HepG2 (cell line): ENCODE data around the gene NCBP2. TPM values are rescaled to one million over a fixed set of nuclear protein-coding genes. Genes with fewer than 3 reads are reported as not detected.
A peak's percentile ranks its signal among the peaks of the same experiment; 100 is the strongest.

Source experiments
- ARID5B ChIP-seq: IDR thresholded peaks from 2 replicates; pipeline ENCODE4 v1.4.0; 2020; ENCODE audit warnings: mild to moderate bottlenecking, missing genetic modification reagents
- CHCHD3 ChIP-seq: sonication (generic); formaldehyde crosslinking; IDR thresholded peaks from 2 replicates; pipeline ENCODE4 v1.8.0; 2022; ENCODE audit warnings: mild to moderate bottlenecking, missing genetic modification reagents, moderate library complexity
- ERF ChIP-seq: IDR thresholded peaks from 2 replicates; pipeline ENCODE4 v1.6.1; 2018; ENCODE audit warnings: missing biosample characterization, missing genetic modification reagents
- GATAD1 ChIP-seq: IDR thresholded peaks from 2 replicates; pipeline ENCODE4 v1.6.1; 2016; ENCODE audit warnings: missing genetic modification reagents, missing compliant biosample characterization
- HNRNPK ChIP-seq: fragments of 200-400 bp; formaldehyde crosslinking; IDR thresholded peaks from 2 replicates; pipeline ENCODE4 v1.6.1; 2018; ENCODE audit warnings: low read length, low read depth, moderate library complexity, mild to moderate bottlenecking; ENCODE audit not compliant: poor library complexity, severe bottlenecking
- HNRNPL ChIP-seq: fragments of 200-400 bp; formaldehyde crosslinking; IDR thresholded peaks from 2 replicates; pipeline ENCODE4 v1.6.1; 2017; ENCODE audit warnings: mild to moderate bottlenecking, low read depth, low read length
- HOXA3 ChIP-seq: sonication (generic); formaldehyde crosslinking; IDR thresholded peaks from 2 replicates; pipeline ENCODE4 v1.5.0; 2020; ENCODE audit warnings: missing genetic modification reagents
- KDM3A ChIP-seq: IDR thresholded peaks from 2 replicates; pipeline ENCODE4 v1.6.1; 2018; ENCODE audit warnings: low read depth, missing compliant biosample characterization
- PCBP1 ChIP-seq: fragments of 200-400 bp; formaldehyde crosslinking; IDR thresholded peaks from 2 replicates; pipeline ENCODE4 v1.6.1; 2017; ENCODE audit warnings: mild to moderate bottlenecking, low read depth, low read length, borderline replicate concordance
- RAD21 ChIP-seq: fragments of 450-650 bp; formaldehyde crosslinking; IDR thresholded peaks from 2 replicates; pipeline ENCODE4 v1.5.0; 2020; ENCODE audit warnings: mild to moderate bottlenecking
- SMC3 ChIP-seq: IDR thresholded peaks from 2 replicates; pipeline ENCODE4 v1.6.1; 2011; ENCODE audit warnings: low read length, improper control_type of control experiment
- SP1 ChIP-seq, 2 experiments: fragments of 450-650 bp in 1 of 2; sonication (generic) in 1 of 2; formaldehyde crosslinking in 1 of 2; IDR thresholded peaks; 2 replicates each; pipeline versions ENCODE4 v1.4.0 to v1.6.1; 2016 to 2020; ENCODE audit warnings: missing genetic modification reagents in 1 of 2
- ZNF260 ChIP-seq: sonication (generic); formaldehyde crosslinking; IDR thresholded peaks from 2 replicates; pipeline ENCODE4 v1.4.0; 2020; ENCODE audit warnings: missing genetic modification reagents, low read depth, mild to moderate bottlenecking, borderline replicate concordance
- ZNF274 ChIP-seq: sonication (generic); formaldehyde crosslinking; IDR thresholded peaks from 2 replicates; pipeline ENCODE4 v1.5.1; 2020; ENCODE audit warnings: mild to moderate bottlenecking, missing genetic modification reagents
- ZNF280D ChIP-seq: sonication (generic); formaldehyde crosslinking; IDR thresholded peaks from 2 replicates; pipeline ENCODE4 v1.5.1; 2020; ENCODE audit warnings: mild to moderate bottlenecking, missing genetic modification reagents
- ZNF550 ChIP-seq: sonication (generic); formaldehyde crosslinking; IDR thresholded peaks from 2 replicates; pipeline ENCODE4 v1.4.0; 2020; ENCODE audit warnings: mild to moderate bottlenecking, missing genetic modification reagents, borderline replicate concordance
- ZNF556 ChIP-seq: sonication (generic); formaldehyde crosslinking; IDR thresholded peaks from 2 replicates; pipeline ENCODE4 v1.4.0; 2020; ENCODE audit warnings: mild to moderate bottlenecking, missing genetic modification reagents, borderline replicate concordance
- polyA plus RNA-seq, 8 experiments: library from polyadenylated mRNA; depleted of rRNA in 3 of 8; stranded (reverse) in 7 of 8; unstranded in 1 of 8; fragments of >200 nt; fragmentation: Illumina TruSeq in 4 of 8; extraction: Trizol in 4 of 8; gene quantifications; 2 replicates each; pipeline versions ENCODE4 v1.2.1 to v1.2.3, GENCODE V29; 2011 to 2016; ENCODE audit warnings: low read depth in 4 of 8, missing spikeins in 1 of 8, mixed read lengths in 1 of 8; ENCODE audit not compliant: insufficient read depth in 1 of 8
- total RNA-seq, 5 experiments: library from RNA; depleted of rRNA; stranded (reverse); fragments of >200 nt; fragmentation: Illumina TruSeq; extraction: Trizol; gene quantifications; 2 replicates each; pipeline ENCODE4 v1.2.3, GENCODE V29; 2016; ENCODE audit warnings: low read depth in 1 of 5
- TF ChIP-seq, protein P1 (sequence below): sonication (generic); formaldehyde crosslinking; IDR thresholded peaks from 2 replicates; pipeline ENCODE4 v1.4.0; 2020; ENCODE audit warnings: mild to moderate bottlenecking, missing genetic modification reagents

The NCBP2 gene
- total and polyA plus RNA-seq, 2 of the 13 experiments (the other 11 are each of a cell fraction or from before 2014, with no cell fraction given) = 58.7 to 95.5 TPM

DNA sequence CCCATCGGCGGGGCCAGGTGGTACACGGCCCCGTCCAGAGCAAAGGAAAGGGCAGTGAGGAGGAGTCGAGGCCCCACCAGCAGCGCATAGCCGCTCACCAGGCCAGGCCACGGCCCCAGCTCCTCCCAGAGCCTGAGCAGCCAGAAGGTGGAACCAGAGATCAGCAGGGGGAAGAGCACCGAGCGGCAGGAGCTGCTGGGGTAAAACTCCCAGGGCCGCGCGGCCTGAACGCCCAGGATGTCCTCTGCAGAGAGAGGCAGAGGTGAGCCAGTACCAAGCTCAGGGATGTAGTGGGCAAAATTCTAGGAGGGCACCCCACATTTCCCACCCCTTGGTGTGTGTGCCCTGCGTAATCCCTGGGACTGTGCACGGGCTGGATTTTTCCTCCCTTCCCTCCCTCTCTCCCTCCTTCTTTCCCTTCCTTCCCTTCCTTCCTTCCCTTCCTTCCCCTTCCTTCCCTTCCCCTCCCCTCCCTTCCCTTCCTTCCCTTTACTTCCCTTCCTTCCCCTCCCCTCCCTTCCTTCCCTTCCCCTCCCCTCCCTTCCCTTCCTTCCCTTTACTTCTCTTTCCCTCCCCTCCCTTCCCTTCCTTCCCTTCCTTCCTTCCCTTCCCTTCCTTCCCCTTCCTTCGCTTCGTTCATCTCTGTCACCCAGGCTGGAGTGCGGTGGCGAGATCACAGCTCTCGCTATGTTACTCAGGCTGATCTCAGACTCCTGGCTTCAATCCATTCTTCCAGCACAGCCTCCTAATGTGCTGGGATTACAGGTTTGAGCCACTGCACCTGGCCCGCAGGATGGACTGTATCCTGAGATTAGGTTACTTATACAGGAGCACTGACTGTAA lies 6.3 kb upstream of the NCBP2 start (continued):
- TF ChIP-seq ARID5B (CRISPR knock-in tag) (0 out of 2 replicates have a peak, but pooled peaks have one; percentile 21), HOXA3 (CRISPR knock-in tag) (0 out of 2 replicates have a peak, but pooled peaks have one; percentile 13), GATAD1 (peak; percentile 43; the same call in 1 of the 2 replicates), PCBP1 (peak; percentile 100), ZNF556 (CRISPR knock-in tag) (no peak), CHCHD3 (CRISPR knock-in tag) (0 out of 2 replicates have a peak, but pooled peaks have one; percentile 57), HNRNPL (peak; percentile 63; the same call in 1 of the 2 replicates), ERF (CRISPR knock-in tag) (peak; percentile 68; the same call in 1 of the 2 replicates), HNRNPK (peak; percentile 100), ZNF550 (CRISPR knock-in tag) (0 out of 2 replicates have a peak, but pooled peaks have one; percentile 40), ZNF280D (CRISPR knock-in tag) (0 out of 2 replicates have a peak, but pooled peaks have one; percentile 63), SP1 (IDR thresholded peaks at IDR 0.05) (no peak), SP1 (CRISPR knock-in tag; IDR thresholded peaks at IDR 0.05) (no peak), ZNF274 (0 out of 2 replicates have a peak, but pooled peaks have one; percentile 62), KDM3A (CRISPR knock-in tag) (0 out of 2 replicates have a peak, but pooled peaks have one; percentile 51), ZNF260 (CRISPR knock-in tag) (peak; percentile 49; the same call in 1 of the 2 replicates), SMC3 (peak; percentile 36; the same call in 1 of the 2 replicates), RAD21 (CRISPR knock-in tag) (peak; percentile 85)
- TF ChIP-seq, protein P1, sequence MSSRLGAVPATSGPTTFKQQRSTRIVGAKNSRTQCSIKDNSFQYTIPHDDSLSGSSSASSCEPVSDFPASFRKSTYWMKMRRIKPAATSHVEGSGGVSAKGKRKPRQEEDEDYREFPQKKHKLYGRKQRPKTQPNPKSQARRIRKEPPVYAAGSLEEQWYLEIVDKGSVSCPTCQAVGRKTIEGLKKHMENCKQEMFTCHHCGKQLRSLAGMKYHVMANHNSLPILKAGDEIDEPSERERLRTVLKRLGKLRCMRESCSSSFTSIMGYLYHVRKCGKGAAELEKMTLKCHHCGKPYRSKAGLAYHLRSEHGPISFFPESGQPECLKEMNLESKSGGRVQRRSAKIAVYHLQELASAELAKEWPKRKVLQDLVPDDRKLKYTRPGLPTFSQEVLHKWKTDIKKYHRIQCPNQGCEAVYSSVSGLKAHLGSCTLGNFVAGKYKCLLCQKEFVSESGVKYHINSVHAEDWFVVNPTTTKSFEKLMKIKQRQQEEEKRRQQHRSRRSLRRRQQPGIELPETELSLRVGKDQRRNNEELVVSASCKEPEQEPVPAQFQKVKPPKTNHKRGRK = peak; percentile 93
